ENCODE data around the gene PACRG. TPM values are rescaled to one million over a fixed set of nuclear protein-coding genes. Genes with fewer than 3 reads are reported as not detected.

The PACRG gene
- total RNA-seq, 1 donor from 2014 or later: 8.2 TPM

GRCh38 chr6:163231356-163232014, 503.7 kb downstream of the PACRG start:
- intact Hi-C loops (cut with micrococcal nuclease): no loop called here
- no peak for DNase-seq
- no peak for ATAC-seq

GRCh38 chr6:163232015-163232523, 504.3 kb downstream of the PACRG start:
- intact Hi-C loops (cut with micrococcal nuclease): no loop called here
- DNase-seq (no peak), ATAC-seq (no peak)

GRCh38 chr6:163232649-163233048, 504.9 kb downstream of the PACRG start:
- DNase-seq: no peak
- intact Hi-C loops (cut with micrococcal nuclease): no loop called here
- no peak for ATAC-seq

- ATAC-seq (no peak), DNase-seq (no peak)
- intact Hi-C loops (cut with micrococcal nuclease): no loop called here
Measured at GRCh38 chr6:163237110-163237509, 509.3 kb downstream of the PACRG start.

GRCh38 chr6:163239572-163240340, 512.0 kb downstream of the PACRG start:
- DNase-seq: no peak
- no peak for ATAC-seq
- intact Hi-C loops (cut with micrococcal nuclease): no loop called here

- ATAC-seq (no peak), DNase-seq (no peak)
- intact Hi-C loops (cut with micrococcal nuclease): no loop called here
Measured at GRCh38 chr6:163240556-163240955, 512.8 kb downstream of the PACRG start.

GRCh38 chr6:163241683-163242082, 513.9 kb downstream of the PACRG start:
- ATAC-seq (no peak), DNase-seq (no peak)
- intact Hi-C loops (cut with micrococcal nuclease): no loop called here

- intact Hi-C loops (cut with micrococcal nuclease): no loop called here
- peak; percentile 91 for ATAC-seq
- peak; percentile 72 for DNase-seq
Measured at GRCh38 chr6:163243083-163243482, 515.3 kb downstream of the PACRG start.

GRCh38 chr6:163243692-163244589, 516.2 kb downstream of the PACRG start:
- no peak for DNase-seq
- no peak for ATAC-seq
- intact Hi-C loops (cut with micrococcal nuclease): no loop called here

GRCh38 chr6:163248051-163248450, 520.3 kb downstream of the PACRG start:
- ATAC-seq (no peak), DNase-seq (no peak)
- intact Hi-C loops (cut with micrococcal nuclease): no loop called here

- peak; percentile 17 for ATAC-seq
- DNase-seq: no peak
- intact Hi-C loops (cut with micrococcal nuclease): no loop called here
Measured at GRCh38 chr6:163249651-163250101, 521.9 kb downstream of the PACRG start.

GRCh38 chr6:163250116-163250515, 522.3 kb downstream of the PACRG start:
- ATAC-seq: peak; percentile 17
- intact Hi-C loops (cut with micrococcal nuclease): no loop called here

GRCh38 chr6:163252061-163252591, 524.4 kb downstream of the PACRG start:
- intact Hi-C loops (cut with micrococcal nuclease): no loop called here
- no peak for DNase-seq
- peak; percentile 15 for ATAC-seq

More at GRCh38 chr6:163250116-163250515, 522.3 kb downstream of the PACRG start:
- no peak for DNase-seq

GRCh38 chr6:163253556-163254213, 525.9 kb downstream of the PACRG start:
- DNase-seq (no peak), ATAC-seq (peak; percentile 29)
- intact Hi-C loops (cut with micrococcal nuclease): no loop called here

- intact Hi-C loops (cut with micrococcal nuclease): no loop called here
- ATAC-seq (no peak), DNase-seq (no peak)
Measured at GRCh38 chr6:163254341-163254835, 526.6 kb downstream of the PACRG start.

- intact Hi-C loops (cut with micrococcal nuclease): no loop called here
- DNase-seq: no peak
- no peak for ATAC-seq
Measured at GRCh38 chr6:163255265-163255664, 527.5 kb downstream of the PACRG start.

- intact Hi-C loops (cut with micrococcal nuclease): no loop called here
- DNase-seq (no peak), ATAC-seq (no peak)
Measured at GRCh38 chr6:163259689-163260088, 531.9 kb downstream of the PACRG start.

GRCh38 chr6:163260111-163260895, 532.5 kb downstream of the PACRG start:
- intact Hi-C loops (cut with micrococcal nuclease): no loop called here
- DNase-seq (peak; percentile 50), ATAC-seq (peak; percentile 18)
